Choroid plexus epithelial cell (primary cell): ENCODE results near the gene PRSS38.

ENCODE experiments used
- DNase-seq: peaks from one replicate; pipeline ENCODE4 v3.0.0-alpha.2; 2010; ENCODE audit warnings: low read depth
- H3K4me3 ChIP-seq: 2 replicates; pipeline ENCODE4 v1.5.1; 2011; ENCODE audit warnings: low read depth, mild to moderate bottlenecking, control low read depth, low read length, moderate library complexity
- TF ChIP-seq, protein P1 (sequence below): conservative IDR thresholded peaks from 2 replicates; pipeline ENCODE4 v1.5.1; 2011; ENCODE audit warnings: low read depth, mild to moderate bottlenecking, control low read depth, inconsistent platforms, low read length, moderate library complexity

PRSS38 gene

GRCh38 chr1:227815468-227816409 is at the start of gene PRSS38:
PRSS38 (plus strand) TSS chr1:227815675; CDS start chr1:227815717, 42 bp downstream.
- TF ChIP-seq, protein P1, sequence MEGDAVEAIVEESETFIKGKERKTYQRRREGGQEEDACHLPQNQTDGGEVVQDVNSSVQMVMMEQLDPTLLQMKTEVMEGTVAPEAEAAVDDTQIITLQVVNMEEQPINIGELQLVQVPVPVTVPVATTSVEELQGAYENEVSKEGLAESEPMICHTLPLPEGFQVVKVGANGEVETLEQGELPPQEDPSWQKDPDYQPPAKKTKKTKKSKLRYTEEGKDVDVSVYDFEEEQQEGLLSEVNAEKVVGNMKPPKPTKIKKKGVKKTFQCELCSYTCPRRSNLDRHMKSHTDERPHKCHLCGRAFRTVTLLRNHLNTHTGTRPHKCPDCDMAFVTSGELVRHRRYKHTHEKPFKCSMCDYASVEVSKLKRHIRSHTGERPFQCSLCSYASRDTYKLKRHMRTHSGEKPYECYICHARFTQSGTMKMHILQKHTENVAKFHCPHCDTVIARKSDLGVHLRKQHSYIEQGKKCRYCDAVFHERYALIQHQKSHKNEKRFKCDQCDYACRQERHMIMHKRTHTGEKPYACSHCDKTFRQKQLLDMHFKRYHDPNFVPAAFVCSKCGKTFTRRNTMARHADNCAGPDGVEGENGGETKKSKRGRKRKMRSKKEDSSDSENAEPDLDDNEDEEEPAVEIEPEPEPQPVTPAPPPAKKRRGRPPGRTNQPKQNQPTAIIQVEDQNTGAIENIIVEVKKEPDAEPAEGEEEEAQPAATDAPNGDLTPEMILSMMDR = no peak
- DNase-seq = no peak
- H3K4me3 ChIP-seq = no peak within 1 kb of the TSS

- TF ChIP-seq, protein P1 = no peak
- no peak overlapping the region for H3K4me3 ChIP-seq
- peak; percentile 18 for DNase-seq
Observed at GRCh38 chr1:227766015-227766634, 49.4 kb upstream of the PRSS38 start.

- TF ChIP-seq, protein P1 = no peak
- no peak for DNase-seq
- no peak overlapping the region for H3K4me3 ChIP-seq
Observed at GRCh38 chr1:227766653-227767277, 48.7 kb upstream of the PRSS38 start.

DNA sequence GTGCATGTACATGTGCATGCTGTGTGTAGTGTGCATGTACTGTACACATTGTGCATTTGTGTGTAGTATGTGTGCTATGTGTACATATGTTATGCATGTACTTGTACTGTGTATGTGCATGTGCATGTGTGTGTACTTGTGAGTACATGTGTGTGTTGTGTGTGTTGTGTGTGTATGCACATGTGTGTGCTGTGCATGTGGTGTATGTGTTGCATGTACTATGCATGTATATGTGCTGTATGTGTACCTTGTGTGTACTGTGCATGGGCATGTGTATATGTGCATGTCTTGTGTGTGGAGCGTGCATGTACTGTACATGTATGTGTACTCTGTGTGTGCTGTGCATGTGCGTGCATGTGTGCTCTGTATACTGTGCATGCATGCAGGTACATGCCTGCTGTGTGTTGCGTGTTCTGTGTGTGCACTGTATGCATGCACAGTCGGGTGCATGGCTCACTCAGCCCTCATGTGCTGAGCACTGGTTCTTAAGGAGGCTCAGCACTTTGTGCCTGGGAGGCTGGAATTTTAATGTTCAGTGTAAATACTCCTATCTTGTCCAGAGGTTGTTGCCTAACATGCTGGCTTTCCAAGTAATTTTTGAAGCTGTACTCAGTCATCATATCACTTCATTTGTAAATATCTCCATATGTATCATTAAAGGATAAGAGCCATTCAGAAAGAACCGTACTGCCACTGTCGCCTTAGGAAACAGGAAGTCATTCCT is 47.9 kb upstream of the PRSS38 start:
- no peak overlapping the region for H3K4me3 ChIP-seq
- TF ChIP-seq, protein P1 = no peak
- no peak for DNase-seq

GRCh38 chr1:227768125-227768439 is 47.4 kb upstream of the PRSS38 start:
- no peak overlapping the region for H3K4me3 ChIP-seq
- DNase-seq = no peak
- TF ChIP-seq, protein P1 = no peak

GRCh38 chr1:227768640-227769039 is 46.8 kb upstream of the PRSS38 start:
- no peak overlapping the region for H3K4me3 ChIP-seq
- no peak for DNase-seq
- TF ChIP-seq, protein P1 = no peak
